Gastrocnemius medialis (tissue), 4 donors: ENCODE data around the gene CSNK1D. TPM values are rescaled to one million over a fixed set of nuclear protein-coding genes. Genes with fewer than 3 reads are reported as not detected.

Experiments used
- ATAC-seq, 2 donors: fragments of 150-250 bp; one replicate each; pipeline ENCODE4 v1.9.1; 2016
- DNase-seq, 2 donors: peaks; one replicate each; pipeline ENCODE4 v3.0.0-alpha.2; 2019
- H3K27ac ChIP-seq, 4 donors: fragments of 200-600 bp; sonication (generic); 1 replicate in 1 of 4; 2 replicates in 3 of 4; pipeline ENCODE4 v1.5.1; 2016 to 2018; ENCODE audit warnings: mild to moderate bottlenecking in 2 of 4, moderate library complexity in 1 of 4
- H3K27me3 ChIP-seq, 3 donors: fragments of 200-600 bp; sonication (generic) in 2 of 3; 1 replicate in 1 of 3; 2 replicates in 2 of 3; pipeline versions ENCODE4 v1.5.1 to v1.6.0; 2016 to 2019; ENCODE audit warnings: mild to moderate bottlenecking in 1 of 3, moderate library complexity in 1 of 3
- H3K36me3 ChIP-seq, 2 donors: fragments of 200-600 bp; sonication (generic) in 1 of 2; one replicate each; pipeline ENCODE4 v1.5.1; 2017 to 2018
- H3K4me1 ChIP-seq, 2 donors: fragments of 200-600 bp; sonication (generic) in 1 of 2; one replicate each; pipeline ENCODE4 v1.5.1; 2016 to 2017; ENCODE audit warnings: mild to moderate bottlenecking in 2 of 2
- H3K4me3 ChIP-seq, 4 donors: fragments of 200-600 bp; sonication (generic) in 3 of 4; 1 replicate in 1 of 4; 2 replicates in 3 of 4; pipeline ENCODE4 v1.5.1; 2016 to 2019; ENCODE audit warnings: mild to moderate bottlenecking in 2 of 4
- H3K9me3 ChIP-seq, 3 donors: fragments of 200-600 bp; sonication (generic) in 2 of 3; 1 replicate in 1 of 3; 2 replicates in 2 of 3; pipeline ENCODE4 v1.5.1; 2016 to 2019
- POLR2A ChIP-seq, 2 donors: fragments of 450-650 bp; IDR thresholded peaks; one replicate each; pipeline ENCODE4 v1.6.1; 2017; ENCODE audit warnings: antibody characterized with exemption in 2 of 2, mild to moderate bottlenecking in 2 of 2, moderate library complexity in 2 of 2
- in situ Hi-C, 4 donors: fragments of 200-750 bp; cut with MboI; loops; one replicate each; pipeline versions ENCODE4 v1.15.0 to v1.8.0; 2017; ENCODE audit warnings: low sequenced_read_pairs in 4 of 4
- intact Hi-C: fragments of 100-400 bp; cut with DNase I; formaldehyde crosslinking; loops from one replicate; pipeline ENCODE4 v1.15.1; 2023; ENCODE audit warnings: low total_unique reads
- total RNA-seq, 4 donors: library from RNA; depleted of rRNA; stranded (reverse); fragments of >200 nt; gene quantifications; one replicate each; pipeline versions ENCODE4 v1.1.0 to v1.2.3, GENCODE V29; 2016
- TF ChIP-seq, protein P1 (sequence below), 5 experiments: fragments of 450-650 bp in 3 of 5; fragments of 200-600 bp in 2 of 5; sonication (generic) in 2 of 5; IDR thresholded peaks in 4 of 5; conservative IDR thresholded peaks in 1 of 5; 1 replicate in 4 of 5; 2 replicates in 1 of 5; pipeline ENCODE4 v1.5.1; 2016 to 2019; ENCODE audit warnings: antibody characterized with exemption in 5 of 5, mild to moderate bottlenecking in 3 of 5, moderate library complexity in 3 of 5

Gene CSNK1D
- total RNA-seq, 4 donors from 2014 or later = 34.0 to 55.2 (median 47.3) TPM

DNA sequence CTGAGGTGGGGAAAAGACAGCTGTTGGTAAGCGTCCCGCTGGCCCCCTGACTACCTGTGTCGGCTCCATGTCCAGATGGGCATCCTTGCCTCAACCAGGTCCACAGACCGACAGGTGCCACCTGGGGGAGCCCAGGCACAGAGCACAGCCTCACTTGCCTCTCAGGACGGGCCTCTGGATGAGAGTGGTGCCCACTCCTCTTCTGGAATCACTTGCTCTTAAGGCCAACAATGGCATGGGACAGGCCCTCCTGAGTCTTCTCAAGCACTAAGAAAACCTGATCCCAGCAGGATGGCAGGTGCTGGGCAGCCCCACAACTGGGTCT is 27.5 kb downstream of the CSNK1D start:
- no peak overlapping the region for H3K4me3 ChIP-seq
- no peaks in the 10 kb centered on the region for H3K27me3 ChIP-seq
- H3K36me3 ChIP-seq = peaks cover 0 to 68% of the 10 kb centered on the region in 2 donors
- H3K4me1 ChIP-seq = peaks cover 50 to 53% of the 10 kb centered on the region in 2 donors
- in situ Hi-C loops = no loop called here
- DNase-seq = no peak
- ATAC-seq = no peak
- H3K9me3 ChIP-seq = no peaks in the 10 kb centered on the region
- peak overlapping the region; percentile 83 to 98 (median 91) for H3K27ac ChIP-seq
- no peak for TF ChIP-seq POLR2A (IDR thresholded peaks at IDR 0.05)
- intact Hi-C loops = no loop called here

DNA sequence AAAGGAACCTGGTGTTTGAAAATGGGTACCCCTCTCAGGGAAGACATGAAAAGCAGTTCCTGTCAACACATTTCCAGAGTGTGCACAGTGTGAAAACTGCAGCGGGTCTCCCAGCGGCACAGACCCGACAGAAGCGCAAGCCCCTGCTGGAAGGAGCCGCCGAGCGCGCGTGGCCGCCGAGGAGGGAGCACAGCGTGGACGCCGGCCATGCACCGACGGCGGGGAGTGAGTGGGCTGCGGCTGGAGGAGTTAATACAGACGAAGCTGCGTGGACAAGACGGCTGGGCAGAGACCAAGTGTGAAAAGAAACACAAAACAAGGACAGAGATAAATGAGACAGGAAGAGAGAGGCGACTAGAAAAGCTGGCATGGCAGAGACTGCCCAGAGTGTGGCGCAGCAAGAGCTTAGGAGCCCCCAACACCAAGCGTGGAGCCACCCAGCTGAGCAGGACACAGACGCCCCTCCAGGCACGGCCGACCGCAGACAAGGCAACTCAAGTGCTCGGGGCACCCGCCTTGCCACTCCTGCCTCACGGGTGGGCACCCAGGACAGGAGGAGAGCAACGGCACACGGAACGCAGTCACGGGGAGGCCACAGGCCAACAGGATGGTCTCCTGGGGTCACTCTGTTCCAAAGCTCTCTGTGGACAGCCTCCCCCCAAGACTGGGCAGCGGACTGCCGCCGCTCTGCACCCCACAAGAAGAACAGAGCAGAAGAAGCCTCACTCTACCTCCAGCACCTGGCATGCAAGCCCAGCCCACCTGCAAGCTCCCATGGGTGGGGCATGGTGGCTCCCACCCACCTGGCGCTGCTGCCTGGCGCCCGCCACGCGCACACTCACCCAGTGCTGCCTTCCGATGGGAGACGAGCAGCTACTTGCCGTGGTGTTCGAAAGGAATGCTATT is 28.1 kb downstream of the CSNK1D start:
- TF ChIP-seq, protein P1, sequence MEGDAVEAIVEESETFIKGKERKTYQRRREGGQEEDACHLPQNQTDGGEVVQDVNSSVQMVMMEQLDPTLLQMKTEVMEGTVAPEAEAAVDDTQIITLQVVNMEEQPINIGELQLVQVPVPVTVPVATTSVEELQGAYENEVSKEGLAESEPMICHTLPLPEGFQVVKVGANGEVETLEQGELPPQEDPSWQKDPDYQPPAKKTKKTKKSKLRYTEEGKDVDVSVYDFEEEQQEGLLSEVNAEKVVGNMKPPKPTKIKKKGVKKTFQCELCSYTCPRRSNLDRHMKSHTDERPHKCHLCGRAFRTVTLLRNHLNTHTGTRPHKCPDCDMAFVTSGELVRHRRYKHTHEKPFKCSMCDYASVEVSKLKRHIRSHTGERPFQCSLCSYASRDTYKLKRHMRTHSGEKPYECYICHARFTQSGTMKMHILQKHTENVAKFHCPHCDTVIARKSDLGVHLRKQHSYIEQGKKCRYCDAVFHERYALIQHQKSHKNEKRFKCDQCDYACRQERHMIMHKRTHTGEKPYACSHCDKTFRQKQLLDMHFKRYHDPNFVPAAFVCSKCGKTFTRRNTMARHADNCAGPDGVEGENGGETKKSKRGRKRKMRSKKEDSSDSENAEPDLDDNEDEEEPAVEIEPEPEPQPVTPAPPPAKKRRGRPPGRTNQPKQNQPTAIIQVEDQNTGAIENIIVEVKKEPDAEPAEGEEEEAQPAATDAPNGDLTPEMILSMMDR (IDR thresholded peaks at IDR 0.05 in 4 of 5, conservative IDR thresholded peaks at IDR 0.05 in 1 of 5) = no peak
- no peak for TF ChIP-seq POLR2A (IDR thresholded peaks at IDR 0.05)
- no peaks in the 10 kb centered on the region for H3K27me3 ChIP-seq
- H3K4me3 ChIP-seq = no peak overlapping the region
- H3K9me3 ChIP-seq = no peaks in the 10 kb centered on the region
- intact Hi-C loops (no loop called here), in situ Hi-C loops (no loop called here)
- no peak for DNase-seq
- H3K36me3 ChIP-seq = peaks cover 0 to 62% of the 10 kb centered on the region in 2 donors
- H3K4me1 ChIP-seq = peaks cover 55 to 57% of the 10 kb centered on the region in 2 donors
- peak overlapping the region; percentile 83 to 98 (median 91) for H3K27ac ChIP-seq
- ATAC-seq = no peak

DNA sequence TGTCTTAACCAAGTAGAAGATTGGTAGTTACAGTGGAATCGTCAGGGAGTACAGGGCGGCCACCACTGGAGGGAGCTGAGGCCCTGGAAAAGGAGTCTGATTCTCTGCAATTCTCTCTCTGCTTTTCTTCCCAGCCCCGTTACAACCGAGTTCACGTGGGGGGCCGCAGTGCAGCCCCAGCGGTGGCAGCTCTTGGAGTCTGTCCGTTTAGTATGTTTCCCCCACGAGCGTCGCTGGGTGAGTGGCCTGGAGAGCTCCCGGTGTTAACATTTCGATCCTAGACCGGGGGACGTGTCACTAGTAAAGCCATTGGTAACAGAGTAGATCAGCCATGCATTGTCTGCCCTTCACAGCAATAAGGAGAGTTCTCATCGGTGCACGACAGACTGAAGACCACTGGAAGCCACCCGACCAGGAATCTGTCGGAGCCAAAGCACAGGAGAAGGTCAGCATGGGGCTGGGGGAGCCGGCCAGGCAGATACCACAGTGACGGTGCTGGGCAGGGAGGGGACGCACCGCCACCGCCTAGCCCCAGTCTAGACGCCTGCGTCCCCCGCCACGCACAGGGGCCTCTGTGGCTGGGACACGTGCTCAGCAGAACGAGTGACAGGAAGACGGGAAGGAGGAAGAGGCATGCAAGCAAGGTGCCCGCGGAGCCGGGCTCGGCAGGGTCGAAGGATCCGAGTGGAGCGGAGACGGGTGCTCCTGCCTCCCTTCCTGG is 28.9 kb downstream of the CSNK1D start:
- intact Hi-C loops = no loop called here
- Histone ChIP-seq H3K36me3 (peaks cover 0 to 54% of the 10 kb centered on the region in 2 donors), H3K4me3 (no peak overlapping the region), H3K27me3 (no peaks in the 10 kb centered on the region), H3K27ac (peak overlapping the region; percentile 28 to 98 (median 91)), H3K9me3 (no peaks in the 10 kb centered on the region), H3K4me1 (peaks cover 63 to 65% of the 10 kb centered on the region in 2 donors)
- in situ Hi-C loops = no loop called here
- DNase-seq (no peak), ATAC-seq (no peak)
- TF ChIP-seq, protein P1 (IDR thresholded peaks at IDR 0.05 in 4 of 5, conservative IDR thresholded peaks at IDR 0.05 in 1 of 5) = peak; percentile 29 to 65 (median 45)
- TF ChIP-seq POLR2A (IDR thresholded peaks at IDR 0.05) = no peak

DNA sequence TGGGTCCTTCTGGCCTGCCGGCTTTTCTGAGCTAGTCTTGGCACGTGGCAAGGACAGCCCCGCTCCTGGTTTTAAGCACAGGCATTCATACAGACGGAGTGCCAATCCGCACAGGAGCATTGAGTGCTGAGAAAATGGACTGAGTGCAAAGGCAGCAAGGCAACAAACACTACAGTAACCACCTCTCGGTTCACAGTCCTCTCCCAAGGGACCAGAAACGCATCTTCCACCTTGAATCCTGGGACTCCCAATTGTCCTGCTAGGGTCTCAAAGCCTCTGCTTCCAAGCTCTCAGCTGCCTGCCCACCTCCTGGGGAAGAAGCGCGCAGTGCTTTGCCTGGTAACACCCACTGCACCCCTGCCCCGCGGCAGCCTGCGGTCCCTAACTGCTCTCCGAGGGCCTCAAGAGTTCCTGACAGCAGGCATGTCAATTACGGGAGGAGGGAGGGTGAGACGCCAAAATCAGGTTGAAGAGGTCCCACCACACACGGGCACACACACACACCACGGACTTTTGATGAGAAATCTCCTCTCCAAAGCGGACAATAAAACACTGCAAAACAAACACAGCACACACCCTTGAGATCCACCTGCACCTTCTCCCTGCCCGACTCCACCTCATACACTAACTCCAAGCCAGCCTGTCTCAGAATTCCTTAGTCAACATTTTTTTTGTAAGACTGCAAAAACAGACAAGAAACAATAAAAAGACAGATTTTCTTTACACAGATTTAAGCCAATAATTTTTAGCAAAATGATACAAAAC is 29.7 kb downstream of the CSNK1D start:
- Histone ChIP-seq H3K4me1 (peaks cover 68 to 72% of the 10 kb centered on the region in 2 donors), H3K36me3 (peaks cover 0 to 46% of the 10 kb centered on the region in 2 donors), H3K9me3 (no peaks in the 10 kb centered on the region), H3K27ac (peak overlapping the region; percentile 90 to 98 (median 93)), H3K27me3 (no peaks in the 10 kb centered on the region), H3K4me3 (no peak overlapping the region)
- TF ChIP-seq, protein P1 (IDR thresholded peaks at IDR 0.05 in 4 of 5, conservative IDR thresholded peaks at IDR 0.05 in 1 of 5) = no peak
- TF ChIP-seq POLR2A (IDR thresholded peaks at IDR 0.05) = no peak
- ATAC-seq (no peak), DNase-seq (no peak)
- in situ Hi-C loops (no loop called here), intact Hi-C loops (loop anchor here (2.0 kb wide), 1 partner anchor 23 kb away; no protein-coding TSS in a partner anchor)
